Prostate gland (tissue), 2 donors: Measurements from ENCODE around the gene INAFM1. TPM values are rescaled to one million over a fixed set of nuclear protein-coding genes. Genes with fewer than 3 reads are reported as not detected.
"Not testable (repeated sequence)": the region's sequence is repeated elsewhere in the genome, so short reads cannot be mapped to it uniquely, and the experiment has no call there.

Experiments
- DNase-seq: peaks from one replicate; pipeline ENCODE4 v3.0.0-alpha.2; 2019; ENCODE audit warnings: low spot score
- H3K27ac ChIP-seq, 2 donors: fragments of 200-600 bp; sonication (generic); 2 replicates each; pipeline ENCODE4 v1.5.1; 2017 to 2019
- H3K27me3 ChIP-seq: fragments of 200-600 bp; sonication (generic); replicated peaks from 2 replicates; pipeline ENCODE4 v1.5.1; 2019; ENCODE audit not compliant: insufficient read depth
- H3K36me3 ChIP-seq, 2 donors: fragments of 200-600 bp; sonication (generic); 1 replicate in 1 of 2; 2 replicates in 1 of 2; pipeline versions ENCODE4 v1.5.1 to v1.8.1; 2017 to 2019
- H3K4me1 ChIP-seq: fragments of 200-600 bp; sonication (generic); replicated peaks from 2 replicates; pipeline ENCODE4 v1.5.1; 2019
- H3K4me3 ChIP-seq, 2 donors: fragments of 200-600 bp; sonication (generic); 2 replicates each; pipeline ENCODE4 v1.5.1; 2017 to 2019
- H3K9me3 ChIP-seq: fragments of 200-600 bp; sonication (generic); 2 replicates; pipeline ENCODE4 v1.5.1; 2017
- POLR2A ChIP-seq: fragments of 450-650 bp; IDR thresholded peaks from one replicate; pipeline ENCODE4 v1.6.1; 2016; ENCODE audit warnings: antibody characterized with exemption, mild to moderate bottlenecking
- POLR2AphosphoS5 ChIP-seq: sonication (generic); formaldehyde crosslinking; IDR thresholded peaks from one replicate; pipeline ENCODE4 v1.6.1; 2017; ENCODE audit warnings: antibody characterized with exemption
- WGBS: methylation state at CpG from one replicate; pipeline ENCODE4 v1.1.5; 2018; 5-methylcytosine and 5-hydroxymethylcytosine counted together
- intact Hi-C: fragments of 100-400 bp; cut with DNase I; formaldehyde crosslinking; loops from one replicate; pipeline ENCODE4 v1.14.2; 2022
- total RNA-seq, 2 donors: library from RNA; depleted of rRNA; stranded (reverse); fragments of >200 nt; gene quantifications; one replicate each; pipeline ENCODE4 v1.1.0, GENCODE V29; 2016
- TF ChIP-seq, protein P1 (sequence below), 4 experiments: fragments of 200-600 bp in 2 of 4; fragments of 450-650 bp in 2 of 4; sonication (generic) in 2 of 4; IDR thresholded peaks; 1 replicate in 3 of 4; 2 replicates in 1 of 4; pipeline ENCODE4 v1.5.1; 2016 to 2019; ENCODE audit warnings: antibody characterized with exemption in 4 of 4, mild to moderate bottlenecking in 2 of 4, moderate library complexity in 2 of 4

Gene INAFM1
- total RNA-seq, 2 donors from 2014 or later = 11.4 to 30.2 TPM

DNA sequence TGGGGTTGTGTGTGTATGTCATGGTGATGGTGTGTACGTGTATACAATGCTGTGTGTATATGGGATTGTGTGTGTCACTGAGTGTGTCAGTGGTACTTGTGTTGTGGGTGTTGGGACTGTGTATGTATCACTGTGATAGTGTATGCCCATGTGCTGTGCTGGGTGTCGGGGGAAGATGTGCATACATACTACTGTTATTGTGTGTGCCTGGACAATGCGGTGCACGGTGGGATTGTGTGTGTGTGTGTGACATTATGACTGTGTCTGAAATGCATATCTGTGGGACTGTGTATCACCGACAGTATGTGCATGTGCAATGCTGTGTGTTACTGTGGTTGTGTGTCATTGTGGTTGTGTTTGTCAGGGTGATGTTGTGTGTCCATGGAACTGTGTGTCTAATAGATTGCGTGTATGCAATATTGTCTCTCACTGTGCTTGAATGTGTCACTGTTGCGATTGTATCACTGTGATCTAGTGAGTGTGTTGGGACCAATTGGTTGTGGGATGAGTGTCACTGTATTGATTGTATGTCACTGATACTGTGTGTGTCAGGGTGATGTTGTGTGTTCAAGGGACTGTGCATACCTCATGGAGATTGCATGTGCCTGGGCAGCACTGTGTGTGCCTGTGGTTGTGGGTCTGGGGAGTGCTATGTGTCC lies 32.6 kb upstream of the INAFM1 start:
- TF ChIP-seq, protein P1, sequence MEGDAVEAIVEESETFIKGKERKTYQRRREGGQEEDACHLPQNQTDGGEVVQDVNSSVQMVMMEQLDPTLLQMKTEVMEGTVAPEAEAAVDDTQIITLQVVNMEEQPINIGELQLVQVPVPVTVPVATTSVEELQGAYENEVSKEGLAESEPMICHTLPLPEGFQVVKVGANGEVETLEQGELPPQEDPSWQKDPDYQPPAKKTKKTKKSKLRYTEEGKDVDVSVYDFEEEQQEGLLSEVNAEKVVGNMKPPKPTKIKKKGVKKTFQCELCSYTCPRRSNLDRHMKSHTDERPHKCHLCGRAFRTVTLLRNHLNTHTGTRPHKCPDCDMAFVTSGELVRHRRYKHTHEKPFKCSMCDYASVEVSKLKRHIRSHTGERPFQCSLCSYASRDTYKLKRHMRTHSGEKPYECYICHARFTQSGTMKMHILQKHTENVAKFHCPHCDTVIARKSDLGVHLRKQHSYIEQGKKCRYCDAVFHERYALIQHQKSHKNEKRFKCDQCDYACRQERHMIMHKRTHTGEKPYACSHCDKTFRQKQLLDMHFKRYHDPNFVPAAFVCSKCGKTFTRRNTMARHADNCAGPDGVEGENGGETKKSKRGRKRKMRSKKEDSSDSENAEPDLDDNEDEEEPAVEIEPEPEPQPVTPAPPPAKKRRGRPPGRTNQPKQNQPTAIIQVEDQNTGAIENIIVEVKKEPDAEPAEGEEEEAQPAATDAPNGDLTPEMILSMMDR (IDR thresholded peaks at IDR 0.05) = no peak
- no peak for TF ChIP-seq POLR2AphosphoS5
- no peak for TF ChIP-seq POLR2A
- Histone ChIP-seq H3K4me3 (no peak overlapping the region), H3K27ac (no peak overlapping the region), H3K9me3 (no peaks in the 10 kb centered on the region), H3K36me3 (no peaks in the 10 kb centered on the region), H3K27me3 (no peaks in the 10 kb centered on the region), H3K4me1 (no peaks in the 10 kb centered on the region)
- DNase-seq = no peak
- intact Hi-C loops = no loop called here
- WGBS = 89% methylated on average over 7 of the region's 7 CpGs

DNA sequence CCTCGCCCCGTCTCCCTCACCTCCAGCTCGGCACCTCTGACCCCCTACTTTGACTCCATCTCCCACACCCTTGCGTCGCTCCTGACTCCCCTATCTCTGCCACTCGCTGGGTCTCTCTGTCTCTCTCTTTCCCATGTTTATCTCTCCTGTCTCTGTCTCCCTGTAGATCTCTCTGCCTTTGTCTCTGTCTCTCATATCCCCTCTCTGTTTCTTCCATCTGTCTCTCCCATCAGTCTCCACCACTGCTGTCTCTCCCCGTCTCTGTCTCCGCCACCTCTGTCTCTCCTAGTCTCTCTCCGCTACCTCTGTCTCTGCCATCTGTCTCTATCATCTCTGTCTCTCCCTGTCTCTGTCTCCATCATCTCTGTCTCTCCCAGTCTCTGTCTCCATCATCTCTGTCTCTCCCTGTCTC lies 31.3 kb upstream of the INAFM1 start:
- no peaks in the 10 kb centered on the region for H3K27me3 ChIP-seq
- WGBS = 17% methylated on average over 9 of the region's 9 CpGs
- H3K27ac ChIP-seq = peak overlapping the region in 1 of 2 donors; percentile 38
- H3K9me3 ChIP-seq = no peaks in the 10 kb centered on the region
- no peaks in the 10 kb centered on the region for H3K4me1 ChIP-seq
- no peak for DNase-seq
- TF ChIP-seq, protein P1 (IDR thresholded peaks at IDR 0.05) = no peak
- TF ChIP-seq POLR2AphosphoS5 = no peak
- no peak for TF ChIP-seq POLR2A
- no peaks in the 10 kb centered on the region for H3K36me3 ChIP-seq
- H3K4me3 ChIP-seq = no peak overlapping the region
- intact Hi-C loops = loop anchor here (1.0 kb wide), 1 partner anchor 94 kb away; no protein-coding TSS in a partner anchor

DNA sequence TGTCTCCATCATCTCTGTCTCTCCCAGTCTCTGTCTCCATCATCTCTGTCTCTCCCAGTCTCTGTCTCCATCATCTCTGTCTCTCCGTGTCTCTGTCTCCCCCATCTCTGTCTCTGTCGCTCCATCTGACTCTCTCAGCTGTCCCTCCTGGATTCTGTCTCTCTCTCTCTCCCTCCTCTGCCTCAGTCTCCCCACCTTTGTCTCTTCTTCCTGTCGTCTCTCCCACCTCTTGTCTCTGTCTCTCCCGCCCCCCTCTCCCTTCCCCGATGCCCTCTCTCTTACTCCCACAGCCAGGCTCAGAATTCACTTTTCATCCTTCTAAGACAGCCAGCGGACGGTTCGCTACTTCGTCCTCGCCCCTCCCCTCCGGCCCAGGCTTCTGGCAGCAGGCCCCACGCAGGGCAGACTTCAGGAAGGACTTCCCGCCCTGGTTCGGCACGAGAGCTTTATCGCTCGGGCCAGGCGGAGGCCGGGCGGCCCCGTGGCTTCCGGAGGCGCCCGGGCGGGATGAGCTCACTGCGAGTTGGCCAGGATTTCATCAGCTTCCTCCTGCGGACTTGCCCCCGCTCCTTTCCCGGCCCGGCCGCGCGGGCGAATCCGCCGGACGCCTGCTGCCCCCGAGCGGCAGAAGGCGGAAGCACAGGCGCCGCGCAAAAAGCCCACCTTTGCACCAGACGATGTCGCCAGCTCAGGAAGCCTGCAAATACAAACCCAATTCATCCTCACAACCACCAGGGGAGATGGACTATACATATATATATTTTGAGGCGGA lies 30.7 kb upstream of the INAFM1 start:
- Histone ChIP-seq H3K27ac (peak overlapping the region; percentile 38 to 43), H3K9me3 (no peaks in the 10 kb centered on the region), H3K36me3 (no peaks in the 10 kb centered on the region), H3K4me3 (peak overlapping the region; percentile 2 to 17), H3K4me1 (no peaks in the 10 kb centered on the region), H3K27me3 (no peaks in the 10 kb centered on the region)
- TF ChIP-seq POLR2AphosphoS5 (peak; percentile 83), POLR2A (peak; percentile 24)
- TF ChIP-seq, protein P1 (IDR thresholded peaks at IDR 0.05) = peak; percentile 94 to 99 (median 98)
- intact Hi-C loops = loop anchor here (1.0 kb wide), 1 partner anchor 95 kb away; no protein-coding TSS in a partner anchor
- DNase-seq = peak; percentile 79
- 1% methylated on average over 46 of the region's 46 CpGs for WGBS

DNA sequence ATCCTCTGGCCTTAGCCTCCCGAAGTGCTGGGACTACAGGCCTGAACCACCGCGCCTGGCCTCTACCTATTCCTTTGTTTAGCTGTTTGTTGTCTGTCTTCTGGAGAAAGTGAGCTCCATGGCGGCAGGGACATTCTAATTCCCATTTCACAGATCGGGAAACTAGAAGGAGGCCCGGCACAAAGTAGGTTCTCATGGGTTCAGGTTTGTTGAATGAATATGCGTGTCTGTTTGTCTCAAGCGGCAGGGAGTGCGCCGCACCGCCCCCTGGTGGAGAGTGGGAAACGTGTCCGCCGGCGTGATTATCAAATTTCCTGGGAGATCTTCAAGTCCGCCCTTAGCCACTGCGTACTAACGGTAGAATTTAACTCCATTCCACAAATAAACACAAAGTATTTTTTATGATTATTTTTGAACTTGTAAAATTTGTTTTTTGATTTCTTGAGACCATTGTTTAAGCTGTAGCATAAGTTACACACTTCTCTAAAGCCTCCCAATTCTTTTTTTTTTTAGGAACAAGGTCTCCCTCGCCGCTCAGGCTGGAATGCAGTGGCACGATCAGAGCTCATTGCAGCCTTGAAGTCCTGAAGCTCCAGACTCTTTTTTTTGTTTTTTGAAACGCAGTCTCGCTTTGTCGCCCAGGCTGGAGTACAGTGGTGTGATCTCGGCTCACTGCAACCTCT lies 27.2 kb upstream of the INAFM1 start:
- Histone ChIP-seq H3K27ac (no peak overlapping the region), H3K4me3 (no peak overlapping the region), H3K4me1 (no peaks in the 10 kb centered on the region), H3K9me3 (no peaks in the 10 kb centered on the region), H3K36me3 (no peaks in the 10 kb centered on the region), H3K27me3 (no peaks in the 10 kb centered on the region)
- WGBS = 33% methylated on average over 25 of the region's 25 CpGs
- DNase-seq = no peak
- intact Hi-C loops = loop anchor here (2.0 kb wide), 1 partner anchor 37 kb away; no protein-coding TSS in a partner anchor
- TF ChIP-seq POLR2AphosphoS5 = no peak
- no peak for TF ChIP-seq POLR2A
- TF ChIP-seq, protein P1 (IDR thresholded peaks at IDR 0.05) = peak; percentile 80 to 92 (median 84)

DNA sequence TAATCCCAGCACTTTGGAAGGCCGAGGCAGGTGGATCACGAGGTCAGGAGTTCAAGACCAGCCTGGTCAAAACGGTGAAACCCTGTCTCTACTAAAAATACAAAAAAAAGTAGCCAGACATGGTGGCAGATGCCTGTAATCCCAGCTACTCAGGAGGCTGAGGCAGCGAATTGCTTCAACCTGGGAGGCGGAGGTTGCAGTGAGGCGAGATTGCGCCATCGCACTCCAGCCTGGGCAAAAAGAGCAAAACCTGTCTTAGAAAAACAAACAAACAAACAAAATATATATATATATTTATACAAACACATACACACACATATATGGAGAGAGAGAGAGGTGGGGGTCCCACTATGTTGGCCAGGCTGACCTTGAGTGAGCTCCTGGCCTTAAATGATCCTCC lies 21.7 kb upstream of the INAFM1 start:
- H3K27me3 ChIP-seq, intact Hi-C loops, H3K4me1 ChIP-seq, H3K9me3 ChIP-seq, H3K4me3 ChIP-seq, H3K36me3 ChIP-seq, H3K27ac ChIP-seq, DNase-seq: not testable (repeated sequence)
- WGBS = 94% methylated on average over 8 of the region's 8 CpGs
